ENCODE data around the gene ARHGEF38. TPM values are rescaled to one million over a fixed set of nuclear protein-coding genes. Genes with fewer than 3 reads are reported as not detected.

The ARHGEF38 gene
- total and polyA plus RNA-seq, 12 donors: 0.28 TPM; not detected in 11

DNA sequence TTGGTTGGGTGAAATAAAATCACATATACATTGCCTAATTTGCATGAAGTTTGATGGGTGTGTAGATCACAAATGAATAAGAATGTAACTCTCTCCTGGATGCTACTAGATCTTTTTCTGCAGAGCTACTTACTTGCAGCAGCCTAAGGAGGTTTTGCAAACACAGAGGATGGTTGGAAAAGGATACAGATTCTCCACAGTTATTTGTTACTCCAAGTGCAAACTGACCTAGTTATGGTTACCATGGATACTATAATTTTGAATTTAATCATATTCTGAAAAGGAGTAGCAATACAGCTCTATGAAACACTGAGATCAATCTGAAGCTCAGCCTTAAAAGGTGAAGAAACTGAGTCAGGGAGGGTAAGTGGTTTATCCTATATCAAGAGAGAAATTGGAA lies 9.1 kb upstream of the ARHGEF38 start:
- H3K9me3 ChIP-seq: peaks cover 0 to 6% (median 0%) of the 10 kb centered on the region in 11 donors
- TF ChIP-seq, protein P1, sequence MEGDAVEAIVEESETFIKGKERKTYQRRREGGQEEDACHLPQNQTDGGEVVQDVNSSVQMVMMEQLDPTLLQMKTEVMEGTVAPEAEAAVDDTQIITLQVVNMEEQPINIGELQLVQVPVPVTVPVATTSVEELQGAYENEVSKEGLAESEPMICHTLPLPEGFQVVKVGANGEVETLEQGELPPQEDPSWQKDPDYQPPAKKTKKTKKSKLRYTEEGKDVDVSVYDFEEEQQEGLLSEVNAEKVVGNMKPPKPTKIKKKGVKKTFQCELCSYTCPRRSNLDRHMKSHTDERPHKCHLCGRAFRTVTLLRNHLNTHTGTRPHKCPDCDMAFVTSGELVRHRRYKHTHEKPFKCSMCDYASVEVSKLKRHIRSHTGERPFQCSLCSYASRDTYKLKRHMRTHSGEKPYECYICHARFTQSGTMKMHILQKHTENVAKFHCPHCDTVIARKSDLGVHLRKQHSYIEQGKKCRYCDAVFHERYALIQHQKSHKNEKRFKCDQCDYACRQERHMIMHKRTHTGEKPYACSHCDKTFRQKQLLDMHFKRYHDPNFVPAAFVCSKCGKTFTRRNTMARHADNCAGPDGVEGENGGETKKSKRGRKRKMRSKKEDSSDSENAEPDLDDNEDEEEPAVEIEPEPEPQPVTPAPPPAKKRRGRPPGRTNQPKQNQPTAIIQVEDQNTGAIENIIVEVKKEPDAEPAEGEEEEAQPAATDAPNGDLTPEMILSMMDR (IDR thresholded peaks at IDR 0.05): no peak
- no peak overlapping the region for H3K4me3 ChIP-seq
- DNase-seq (no peak), ATAC-seq (no peak)
- no peaks in the 10 kb centered on the region for H3K27me3 ChIP-seq
- peaks cover 0 to 8% (median 0%) of the 10 kb centered on the region in 9 donors for H3K4me1 ChIP-seq
- H3K27ac ChIP-seq: no peak overlapping the region
- no peaks in the 10 kb centered on the region for H3K36me3 ChIP-seq
- intact Hi-C loops (cut with DNase I): no loop called here

DNA sequence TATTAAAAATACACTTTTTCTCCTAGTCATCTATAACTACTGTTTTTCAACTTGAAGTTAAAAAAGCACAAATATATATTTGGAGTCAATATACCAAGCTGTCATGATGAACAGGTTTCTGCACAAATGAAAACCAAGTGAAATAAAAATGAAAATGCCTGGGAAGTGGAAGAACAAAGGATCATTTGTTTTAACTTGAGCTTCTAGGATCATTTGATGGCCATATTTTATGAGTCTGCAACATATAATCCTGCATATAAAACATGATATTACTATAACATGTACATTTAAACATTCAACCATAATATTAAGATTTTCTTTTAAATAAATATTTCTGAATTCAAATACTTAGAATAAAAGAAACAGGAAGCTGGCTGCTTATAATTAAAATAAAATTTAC lies 8.5 kb upstream of the ARHGEF38 start:
- no peak for ATAC-seq
- peaks cover 0 to 8% (median 0%) of the 10 kb centered on the region in 9 donors for H3K4me1 ChIP-seq
- no peaks in the 10 kb centered on the region for H3K27me3 ChIP-seq
- no peak overlapping the region for H3K27ac ChIP-seq
- DNase-seq: no peak
- H3K9me3 ChIP-seq: peaks cover 0 to 6% (median 0%) of the 10 kb centered on the region in 11 donors
- TF ChIP-seq, protein P1 (IDR thresholded peaks at IDR 0.05): no peak
- no peaks in the 10 kb centered on the region for H3K36me3 ChIP-seq
- no peak overlapping the region for H3K4me3 ChIP-seq
- intact Hi-C loops (cut with DNase I): no loop called here

DNA sequence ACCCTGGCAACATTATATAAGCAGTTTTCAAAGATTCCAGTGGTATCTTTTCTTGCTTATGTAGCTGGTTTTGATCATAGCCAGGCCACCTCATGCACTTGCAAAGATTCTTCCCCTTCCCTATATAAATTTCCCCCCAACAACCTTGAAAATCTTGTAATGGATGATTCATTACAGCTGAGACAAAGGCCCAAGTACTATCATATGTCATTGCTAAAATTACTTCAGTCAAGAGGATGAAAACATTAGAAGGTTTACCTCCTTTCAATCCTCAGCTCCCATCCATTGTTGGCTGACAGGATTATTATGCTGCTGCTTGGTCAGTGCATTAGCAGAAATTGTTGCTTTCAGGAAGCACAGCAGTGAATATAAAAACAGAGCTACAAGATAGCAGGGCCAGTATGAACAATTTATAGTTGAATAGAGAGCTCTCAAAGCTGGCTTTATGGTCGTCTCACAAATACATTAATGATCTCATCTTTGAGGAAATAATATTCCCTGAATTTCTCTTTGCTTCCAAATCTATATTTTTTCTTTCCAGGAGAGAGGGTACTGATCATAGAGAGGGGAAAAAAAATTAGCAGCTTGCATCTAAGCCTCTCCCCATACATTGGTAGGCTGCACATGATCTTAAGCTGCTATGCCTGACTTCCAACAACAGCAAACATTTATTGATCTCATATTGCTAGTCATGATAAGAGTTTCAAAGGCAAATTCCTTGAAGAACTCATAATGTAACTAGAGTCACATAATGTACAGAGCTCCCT lies 7.7 kb upstream of the ARHGEF38 start:
- Histone ChIP-seq H3K9me3 (peaks cover 0 to under 1% (median 0%) of the 10 kb centered on the region in 11 donors), H3K36me3 (no peaks in the 10 kb centered on the region), H3K27ac (no peak overlapping the region), H3K27me3 (no peaks in the 10 kb centered on the region), H3K4me3 (no peak overlapping the region), H3K4me1 (peaks cover 0 to 8% (median 0%) of the 10 kb centered on the region in 9 donors)
- DNase-seq (no peak), ATAC-seq (peak in 2 of 8 donors; percentile 26 to 56)
- intact Hi-C loops (cut with DNase I): no loop called here
- WGBS, 2 donors: 36 to 47% methylated on average over 1 of the region's 1 CpG
- TF ChIP-seq, protein P1 (IDR thresholded peaks at IDR 0.05): no peak

DNA sequence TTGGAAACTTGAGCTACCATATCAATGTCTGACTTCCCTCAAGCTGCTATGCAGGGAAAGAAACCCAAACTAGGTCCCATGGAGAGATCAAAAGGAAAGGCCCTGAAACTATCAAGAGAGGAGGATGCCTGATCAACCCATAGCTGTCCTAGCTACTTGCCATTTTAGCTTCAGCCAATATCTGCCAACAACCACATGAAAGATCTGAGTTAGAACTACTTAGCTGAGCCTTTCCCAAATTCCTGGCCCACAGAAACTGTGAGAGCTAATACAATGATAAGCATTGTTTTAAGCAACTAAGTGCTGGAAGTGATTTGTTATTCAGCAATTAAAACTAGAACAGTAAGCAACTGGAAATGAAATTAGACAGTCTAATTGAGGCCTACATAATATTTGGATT lies 6.3 kb upstream of the ARHGEF38 start:
- H3K4me3 ChIP-seq: no peak overlapping the region
- intact Hi-C loops (cut with DNase I): no loop called here

More for the DNA sequence above, 6.3 kb upstream of the ARHGEF38 start:
- ATAC-seq (no peak), DNase-seq (no peak)
- H3K27ac ChIP-seq: no peak overlapping the region
- no peaks in the 10 kb centered on the region for H3K36me3 ChIP-seq
- peaks cover 0 to 8% (median 0%) of the 10 kb centered on the region in 9 donors for H3K4me1 ChIP-seq
- no peaks in the 10 kb centered on the region for H3K9me3 ChIP-seq
- H3K27me3 ChIP-seq: no peaks in the 10 kb centered on the region
- TF ChIP-seq, protein P1 (IDR thresholded peaks at IDR 0.05): no peak
